Measurements from ENCODE around the gene CC2D2B. TPM values are rescaled to one million over a fixed set of nuclear protein-coding genes. Genes with fewer than 3 reads are reported as not detected.
A peak's percentile ranks its signal among the peaks of the same experiment; 100 is the strongest.
"Not testable (repeated sequence)": the region's sequence is repeated elsewhere in the genome, so short reads cannot be mapped to it uniquely, and the experiment has no call there.

CC2D2B gene
- total RNA-seq, 8 experiments from 2014 or later: 0.38 to 1.9 (median 0.95) TPM

DNA sequence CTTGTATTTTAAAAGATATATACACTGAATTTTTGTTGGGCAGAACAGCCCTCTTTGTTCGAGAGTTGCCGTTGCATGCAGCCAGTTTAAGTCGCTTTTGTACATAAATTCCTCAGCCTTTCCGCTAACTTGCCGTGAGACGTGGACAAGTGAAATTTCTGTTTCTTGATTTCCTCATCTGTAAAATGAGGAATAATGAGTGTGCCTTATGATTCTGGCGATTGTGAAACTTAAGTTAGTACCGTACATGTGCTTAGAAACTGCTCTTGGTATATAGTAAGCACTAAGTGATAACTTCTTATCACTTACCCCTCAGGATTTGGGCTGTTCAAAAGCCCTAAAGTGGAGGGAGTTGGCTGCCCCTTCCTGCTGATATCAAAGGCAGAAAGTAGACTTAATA, 137.0 kb downstream of the CC2D2B start:
- Histone ChIP-seq H3K27ac (peak overlapping the region in 1 of 2 donors; percentile 95), H3K4me1 (replicated peaks in 1 of 2) (peaks cover 5 to 21% of the 10 kb centered on the region in 2 donors), H3K4me3 (peak overlapping the region; percentile 63 to 97 (median 82))
- no peak for ATAC-seq (replicated peaks in 6 of 8)
- 0 to 47% (median 0%) methylated on average over 2 to 6 of the region's 8 CpGs; no CpG with 5 or more reads in 1 of the 10 experiments for WGBS, 10 experiments
- in situ Hi-C loops (cut with MboI; ENCODE audit: low pct_unique_long_range_greater_than_20kb in 2 of 9, low sequenced_read_pairs in 9 of 9, unreplicated experiment in 9 of 9): loop anchor here in 4 of 9 experiments (25.0 kb wide), 3 partner anchors 168 to 293 kb away; partner anchors contain the start of gene DNTT (in 1 of the 4)

DNA sequence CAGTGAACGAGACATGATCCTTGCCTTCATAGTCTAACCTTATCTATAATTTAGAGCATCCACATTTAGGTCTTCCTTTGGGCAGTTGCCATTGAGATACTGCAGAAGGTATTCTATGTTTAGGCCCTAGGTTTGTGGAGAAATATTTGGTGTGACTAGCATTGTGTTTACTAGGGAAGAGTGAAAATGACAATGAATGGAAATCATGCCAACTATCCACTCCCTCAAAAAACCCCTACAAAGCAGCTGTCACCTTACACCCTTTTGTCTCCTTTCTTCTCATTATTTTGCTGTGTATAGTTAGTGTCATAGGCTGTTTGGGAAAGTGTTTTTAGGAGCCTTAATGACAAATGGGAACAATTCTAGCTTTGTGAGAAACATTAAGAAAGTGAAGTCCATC, 138.8 kb downstream of the CC2D2B start:
- ATAC-seq (replicated peaks in 6 of 8): no peak
- 30 to 100% (median 86%) methylated on average over 1 of the region's 1 CpG; no CpG with 5 or more reads in 5 of the 10 experiments for WGBS, 10 experiments
- in situ Hi-C loops (cut with MboI; ENCODE audit: low pct_unique_long_range_greater_than_20kb in 2 of 9, low sequenced_read_pairs in 9 of 9, unreplicated experiment in 9 of 9): loop anchor here in 4 of 9 experiments (25.0 kb wide), 3 partner anchors 166 to 291 kb away; partner anchors contain the start of gene DNTT (in 1 of the 4)
- Histone ChIP-seq H3K4me3 (no peak overlapping the region), H3K27ac (no peak overlapping the region), H3K4me1 (replicated peaks in 1 of 2) (peaks cover 5 to 21% of the 10 kb centered on the region in 2 donors)

DNA sequence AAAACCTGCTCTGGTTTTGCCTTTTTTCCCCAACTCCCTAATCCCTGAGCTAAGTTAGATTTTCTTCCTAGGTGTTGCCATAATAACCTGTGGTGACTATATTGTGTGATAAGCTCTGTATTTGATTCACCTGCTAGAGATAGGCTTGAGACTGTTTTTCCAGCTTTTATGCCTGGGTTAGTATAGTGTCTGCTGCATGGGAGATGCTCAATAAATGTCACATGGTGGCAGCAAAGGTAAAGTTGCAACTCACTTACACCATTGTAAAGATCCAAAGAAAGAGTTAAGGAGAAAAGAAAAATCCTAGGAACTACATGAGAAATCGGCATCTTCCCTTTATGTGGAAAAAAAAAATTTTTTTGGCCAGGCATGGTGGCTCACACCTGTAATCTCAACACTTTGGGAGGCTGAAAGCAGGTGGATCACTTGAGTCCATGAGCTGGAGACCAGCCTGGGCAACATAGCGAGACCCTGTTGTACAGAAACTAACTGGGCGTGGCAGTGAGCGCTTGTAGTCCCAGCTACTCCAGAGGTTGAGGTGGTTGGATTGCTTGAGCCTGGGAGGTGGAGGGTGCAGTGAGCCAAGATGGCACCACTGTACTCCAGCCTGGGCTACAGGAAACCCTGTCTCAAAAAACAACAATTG, 139.4 kb downstream of the CC2D2B start:
- ATAC-seq (replicated peaks in 6 of 8): no peak
- WGBS, 10 experiments: 89 to 100% (median 100%) methylated on average over 1 to 4 of the region's 4 CpGs; no CpG with 5 or more reads in 4 of the 10 experiments
- Histone ChIP-seq H3K4me1 (replicated peaks in 1 of 2) (peaks cover 5 to 20% of the 10 kb centered on the region in 2 donors), H3K27ac (no peak overlapping the region), H3K4me3 (no peak overlapping the region)
- in situ Hi-C loops (cut with MboI; ENCODE audit: low pct_unique_long_range_greater_than_20kb in 2 of 9, low sequenced_read_pairs in 9 of 9, unreplicated experiment in 9 of 9): loop anchor here in 4 of 9 experiments (25.0 kb wide), 3 partner anchors 165 to 290 kb away; partner anchors contain the start of gene DNTT (in 1 of the 4)

DNA sequence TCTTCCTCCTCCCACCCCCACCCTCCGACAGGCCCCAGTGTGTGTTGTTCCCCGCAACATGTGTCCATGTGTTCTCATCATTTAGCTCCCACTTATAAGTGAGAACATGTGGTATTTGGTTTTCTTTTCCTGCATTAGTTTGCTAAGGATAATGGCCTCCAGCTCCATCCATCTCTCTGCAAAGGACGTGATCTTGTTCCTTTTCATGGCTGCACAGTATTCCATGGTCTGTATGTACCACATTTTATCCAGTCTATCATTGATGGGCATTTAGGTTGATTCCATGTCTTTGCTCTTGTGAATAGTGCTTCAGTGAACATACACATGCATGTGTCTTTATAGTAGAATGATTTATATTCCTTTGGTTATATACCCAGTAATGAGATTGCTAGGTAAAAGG, 140.2 kb downstream of the CC2D2B start:
- not testable (repeated sequence) for ATAC-seq (replicated peaks in 6 of 8); H3K4me3 ChIP-seq; H3K27ac ChIP-seq
- 100% methylated on average over 1 of the region's 3 CpGs; no CpG with 5 or more reads in 9 of the 10 experiments for WGBS, 10 experiments
- in situ Hi-C loops (cut with MboI; ENCODE audit: low pct_unique_long_range_greater_than_20kb in 2 of 9, low sequenced_read_pairs in 9 of 9, unreplicated experiment in 9 of 9): loop anchor here in 4 of 9 experiments (25.0 kb wide), 3 partner anchors 164 to 289 kb away; partner anchors contain the start of gene DNTT (in 1 of the 4)
- peaks cover 5 to 12% of the 10 kb centered on the region in 2 donors for H3K4me1 ChIP-seq (replicated peaks in 1 of 2)

DNA sequence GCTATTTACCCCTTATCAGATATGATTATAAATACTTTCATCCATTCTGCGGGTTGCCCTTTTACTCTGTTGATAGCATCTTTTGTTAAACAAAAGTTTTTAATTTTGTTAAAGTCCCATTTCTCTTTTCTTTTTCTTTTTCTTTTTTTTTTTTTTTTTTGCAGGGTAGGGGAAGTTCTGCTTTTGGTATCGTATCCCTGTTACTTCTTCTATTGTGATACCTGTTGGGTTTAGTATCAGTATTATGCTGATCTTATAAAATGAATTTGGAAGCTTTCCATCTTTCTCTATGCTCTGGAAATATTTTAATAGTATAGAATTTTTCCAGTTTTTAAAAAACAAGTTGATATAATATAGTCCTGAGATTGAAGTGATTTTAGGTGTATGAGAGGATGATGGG, 141.6 kb downstream of the CC2D2B start:
- in situ Hi-C loops (cut with MboI; ENCODE audit: low pct_unique_long_range_greater_than_20kb in 2 of 9, low sequenced_read_pairs in 9 of 9, unreplicated experiment in 9 of 9): loop anchor here in 4 of 9 experiments (25.0 kb wide), 3 partner anchors 163 to 288 kb away; partner anchors contain the start of gene DNTT (in 1 of the 4)

DNA sequence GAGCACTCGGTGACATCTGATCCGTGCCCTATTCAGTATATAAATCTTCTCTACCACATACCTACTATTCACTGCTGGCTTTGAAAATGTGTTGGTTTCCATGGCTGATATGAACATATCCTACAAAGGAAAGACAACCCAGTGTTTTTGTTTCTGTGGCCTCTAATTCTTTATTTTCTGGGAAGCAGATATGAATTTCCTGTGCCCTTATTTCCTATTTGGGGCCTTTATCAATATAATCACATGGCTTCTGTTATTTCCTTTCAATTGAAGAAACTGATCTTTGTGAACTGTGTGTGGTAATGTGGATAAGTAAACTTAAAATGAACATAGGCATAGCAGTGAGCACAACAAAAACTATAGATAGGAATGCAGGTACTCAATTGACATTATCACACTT, 146.2 kb downstream of the CC2D2B start:
- in situ Hi-C loops (cut with MboI; ENCODE audit: low pct_unique_long_range_greater_than_20kb in 2 of 9, low sequenced_read_pairs in 9 of 9, unreplicated experiment in 9 of 9): no loop called here
- ATAC-seq (replicated peaks in 6 of 8): no peak
- H3K4me3 ChIP-seq: no peak overlapping the region
- no peaks in the 10 kb centered on the region for H3K4me1 ChIP-seq (replicated peaks in 1 of 2)
- no peak overlapping the region for H3K27ac ChIP-seq
- WGBS, 10 experiments: 63 to 100% (median 100%) methylated on average over 1 to 2 of the region's 2 CpGs; no CpG with 5 or more reads in 3 of the 10 experiments

More for the DNA sequence above, 141.6 kb downstream of the CC2D2B start:
- Histone ChIP-seq H3K27ac (no peak overlapping the region), H3K4me3 (no peak overlapping the region), H3K4me1 (replicated peaks in 1 of 2) (peaks cover 5 to 12% of the 10 kb centered on the region in 2 donors)
- WGBS, 10 experiments: 83 to 100% (median 96%) methylated on average over 1 to 2 of the region's 2 CpGs
- no peak for ATAC-seq (replicated peaks in 6 of 8)

DNA sequence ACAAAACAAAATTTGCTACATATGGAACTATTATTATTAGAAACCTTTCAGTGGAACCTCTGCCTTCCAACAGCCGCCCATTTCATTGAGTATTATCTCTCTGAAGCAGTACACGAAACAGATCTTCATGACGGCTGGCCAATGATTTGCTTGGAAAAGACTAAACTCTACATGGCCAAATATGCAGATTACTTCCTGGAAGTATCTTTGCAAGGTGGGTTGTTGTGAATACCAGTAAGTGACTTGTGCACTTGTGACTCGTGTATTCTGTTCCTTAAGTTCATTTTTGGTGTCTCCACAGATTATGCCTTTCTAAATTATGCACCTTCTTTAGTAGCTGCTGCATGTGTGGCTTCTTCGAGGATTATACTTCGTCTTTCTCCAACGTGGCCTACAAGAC, 149.0 kb downstream of the CC2D2B start:
- Histone ChIP-seq H3K27ac (no peak overlapping the region), H3K4me3 (no peak overlapping the region), H3K4me1 (replicated peaks in 1 of 2) (no peaks in the 10 kb centered on the region)
- in situ Hi-C loops (cut with MboI; ENCODE audit: low pct_unique_long_range_greater_than_20kb in 2 of 9, low sequenced_read_pairs in 9 of 9, unreplicated experiment in 9 of 9): no loop called here
- ATAC-seq (replicated peaks in 6 of 8): no peak
- WGBS, 10 experiments: 89 to 100% (median 91%) methylated on average over 1 to 7 of the region's 7 CpGs; no CpG with 5 or more reads in 1 of the 10 experiments

DNA sequence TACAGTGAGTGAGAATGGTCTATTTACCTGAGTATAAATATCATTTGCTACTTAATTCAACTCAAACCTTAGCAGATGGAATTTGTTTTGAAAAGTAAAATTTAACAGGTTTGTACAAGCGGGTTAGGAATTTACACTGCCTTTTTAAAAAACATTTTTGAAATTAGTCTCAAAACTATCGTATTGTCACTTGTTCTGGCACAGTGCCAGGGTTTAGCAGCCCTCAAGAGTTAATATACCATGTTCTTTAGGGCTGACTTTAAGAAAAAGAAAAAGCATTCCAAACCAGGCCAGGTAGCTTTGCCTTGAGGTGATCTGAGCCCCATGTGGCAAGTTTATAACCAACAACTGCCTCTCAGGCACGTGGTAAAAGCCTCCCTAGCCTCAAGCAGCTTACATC, 153.5 kb downstream of the CC2D2B start:
- no peaks in the 10 kb centered on the region for H3K4me1 ChIP-seq (replicated peaks in 1 of 2)
- in situ Hi-C loops (cut with MboI; ENCODE audit: low pct_unique_long_range_greater_than_20kb in 2 of 9, low sequenced_read_pairs in 9 of 9, unreplicated experiment in 9 of 9): no loop called here
- no peak overlapping the region for H3K27ac ChIP-seq
- no peak overlapping the region for H3K4me3 ChIP-seq
- 83 to 100% (median 100%) methylated on average over 1 to 3 of the region's 3 CpGs; no CpG with 5 or more reads in 1 of the 10 experiments for WGBS, 10 experiments
- ATAC-seq (replicated peaks in 6 of 8): no peak

DNA sequence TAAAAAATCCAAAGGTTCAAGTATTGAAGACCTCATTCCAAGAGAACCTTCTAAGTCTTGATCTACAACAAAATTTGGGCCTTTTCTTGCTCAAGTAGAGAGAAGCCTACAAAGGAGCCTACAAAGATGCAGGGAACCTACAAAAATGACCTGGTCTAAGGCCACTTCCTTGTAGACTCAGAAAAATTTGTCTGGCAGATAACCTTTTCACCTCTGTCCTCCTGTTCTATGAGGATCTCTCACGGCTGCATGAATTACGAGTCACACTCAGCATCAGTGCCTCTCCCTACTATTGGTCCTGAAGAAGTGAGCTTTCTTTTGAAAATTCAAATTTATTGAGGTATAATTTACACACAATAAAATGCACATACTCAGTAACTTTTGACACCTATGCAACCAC, 164.9 kb downstream of the CC2D2B start:
- in situ Hi-C loops (cut with MboI; ENCODE audit: low pct_unique_long_range_greater_than_20kb in 2 of 9, low sequenced_read_pairs in 9 of 9, unreplicated experiment in 9 of 9): no loop called here
- ATAC-seq (replicated peaks in 6 of 8): peak in 2 of 8 experiments; percentile 48 to 56
- WGBS, 10 experiments: 57 to 100% (median 68%) methylated on average over 1 to 2 of the region's 2 CpGs; no CpG with 5 or more reads in 1 of the 10 experiments

DNA sequence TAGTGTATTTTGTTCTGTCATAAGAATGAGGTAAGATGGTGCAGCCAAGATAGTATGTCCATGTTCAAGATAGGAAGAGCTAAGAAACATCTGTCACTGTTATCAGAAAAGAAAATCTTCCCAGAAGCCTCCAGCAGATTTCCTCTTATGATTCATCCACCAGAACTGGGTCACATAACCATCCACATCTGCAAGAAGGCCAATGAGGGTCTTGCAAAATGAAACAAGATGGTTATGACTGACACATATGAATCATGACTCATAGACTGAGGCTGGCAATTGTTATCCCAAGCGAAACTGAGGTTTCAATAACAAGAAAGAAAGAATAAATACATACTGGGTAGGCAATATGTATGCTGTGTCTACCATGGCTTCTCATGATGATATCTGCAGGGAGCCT, 165.9 kb downstream of the CC2D2B start:
- in situ Hi-C loops (cut with MboI; ENCODE audit: low pct_unique_long_range_greater_than_20kb in 2 of 9, low sequenced_read_pairs in 9 of 9, unreplicated experiment in 9 of 9): no loop called here
- Histone ChIP-seq H3K4me3 (no peak overlapping the region), H3K4me1 (replicated peaks in 1 of 2) (no peaks in the 10 kb centered on the region), H3K27ac (no peak overlapping the region)
- WGBS, 10 experiments: 60 to 100% (median 83%) methylated on average over 1 of the region's 1 CpG; no CpG with 5 or more reads in 5 of the 10 experiments
- ATAC-seq (replicated peaks in 6 of 8): peak in 1 of 8 experiments; percentile 16

More for the DNA sequence above, 164.9 kb downstream of the CC2D2B start:
- no peak overlapping the region for H3K27ac ChIP-seq
- no peak overlapping the region for H3K4me3 ChIP-seq
- no peaks in the 10 kb centered on the region for H3K4me1 ChIP-seq (replicated peaks in 1 of 2)

DNA sequence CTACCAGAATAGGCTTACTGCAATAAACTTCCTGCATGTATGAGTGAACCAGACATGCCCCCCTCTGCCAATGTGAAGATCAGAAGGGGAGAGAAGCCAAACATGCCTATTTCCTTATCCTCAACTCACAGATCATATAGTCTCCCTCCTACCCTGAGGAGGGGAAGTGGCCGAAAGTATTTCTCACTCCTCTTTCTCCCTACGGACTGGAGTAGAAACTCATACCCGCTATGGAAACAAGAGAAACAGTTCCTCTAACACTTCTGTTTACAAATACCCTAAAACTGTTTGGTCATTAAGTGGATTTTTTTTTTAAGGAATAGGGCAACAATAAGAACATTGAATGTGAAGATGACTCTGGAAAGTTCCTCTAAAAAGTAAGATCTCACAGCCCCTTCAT, 167.0 kb downstream of the CC2D2B start:
- Histone ChIP-seq H3K4me3 (no peak overlapping the region), H3K4me1 (replicated peaks in 1 of 2) (no peaks in the 10 kb centered on the region), H3K27ac (no peak overlapping the region)
- ATAC-seq (replicated peaks in 6 of 8): no peak
- in situ Hi-C loops (cut with MboI; ENCODE audit: low pct_unique_long_range_greater_than_20kb in 2 of 9, low sequenced_read_pairs in 9 of 9, unreplicated experiment in 9 of 9): no loop called here
- 80 to 93% (median 89%) methylated on average over 1 to 3 of the region's 3 CpGs; no CpG with 5 or more reads in 3 of the 10 experiments for WGBS, 10 experiments

DNA sequence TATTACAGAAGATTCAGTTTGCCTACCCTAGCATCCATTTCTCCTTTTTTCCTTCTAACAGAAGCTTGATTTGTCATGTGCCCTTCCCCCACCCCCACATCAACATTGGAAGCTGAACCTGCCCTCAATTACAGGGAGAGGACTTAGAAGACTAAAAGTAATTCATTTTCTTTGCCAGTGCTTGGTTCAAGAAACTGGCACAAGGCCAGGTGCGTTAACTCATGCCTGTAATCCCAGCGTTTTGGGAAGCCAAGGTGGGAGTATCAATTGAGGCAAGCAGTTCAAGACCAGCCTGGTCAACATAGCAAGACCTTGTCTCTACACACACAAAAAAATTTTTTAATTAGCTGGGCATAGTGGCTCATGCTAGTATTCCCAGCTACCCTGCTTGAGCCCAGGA, 168.2 kb downstream of the CC2D2B start:
- Histone ChIP-seq H3K4me3 (no peak overlapping the region), H3K4me1 (replicated peaks in 1 of 2) (no peaks in the 10 kb centered on the region), H3K27ac (no peak overlapping the region)
- WGBS, 10 experiments: 29 to 77% (median 58%) methylated on average over 2 of the region's 2 CpGs; no CpG with 5 or more reads in 4 of the 10 experiments
- no peak for ATAC-seq (replicated peaks in 6 of 8)
- in situ Hi-C loops (cut with MboI; ENCODE audit: low pct_unique_long_range_greater_than_20kb in 2 of 9, low sequenced_read_pairs in 9 of 9, unreplicated experiment in 9 of 9): no loop called here

DNA sequence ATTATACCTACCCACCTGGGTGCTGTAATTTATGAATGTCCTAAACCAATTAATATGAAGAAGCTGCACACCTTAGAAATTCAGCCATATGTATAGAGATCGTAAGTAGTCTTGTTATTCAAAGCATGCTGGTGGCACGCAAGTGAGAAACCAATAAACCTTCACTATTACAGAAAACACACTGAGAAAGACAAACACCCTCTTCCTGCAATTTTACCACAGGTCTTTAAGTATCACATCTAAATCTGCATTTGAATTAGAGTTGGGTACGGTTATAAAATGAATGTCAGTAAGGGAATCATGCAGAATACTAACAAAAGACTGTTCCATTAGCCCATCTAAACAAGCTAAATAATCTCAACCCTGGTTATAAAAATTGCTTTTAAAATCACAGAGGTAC, 169.4 kb downstream of the CC2D2B start:
- WGBS, 10 experiments: 34 to 88% (median 60%) methylated on average over 1 to 3 of the region's 3 CpGs; no CpG with 5 or more reads in 3 of the 10 experiments
- no peak for ATAC-seq (replicated peaks in 6 of 8)
- Histone ChIP-seq H3K4me3 (no peak overlapping the region), H3K4me1 (replicated peaks in 1 of 2) (no peaks in the 10 kb centered on the region), H3K27ac (no peak overlapping the region)
- in situ Hi-C loops (cut with MboI; ENCODE audit: low pct_unique_long_range_greater_than_20kb in 2 of 9, low sequenced_read_pairs in 9 of 9, unreplicated experiment in 9 of 9): no loop called here

All from motor neuron (in vitro differentiated cells).